ENCODE data around the gene PCSK6.

PCSK6 gene

DNA sequence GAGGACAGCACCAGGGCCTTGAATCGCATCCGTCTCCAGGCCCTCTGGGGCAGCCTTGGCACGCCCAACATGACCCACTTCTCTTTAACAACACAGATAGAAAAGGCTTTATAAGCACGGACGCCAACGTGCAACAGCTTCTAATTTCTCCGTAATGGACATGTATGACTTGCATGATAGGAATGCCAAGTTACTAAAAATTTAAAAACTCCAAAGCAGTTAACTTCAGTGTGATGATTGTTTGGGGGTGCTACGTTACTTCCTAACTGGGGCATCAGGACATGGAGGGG is 163.5 kb downstream of the PCSK6 start:
- H3K36me3 ChIP-seq (ENCODE audit: control insufficient read depth, insufficient read depth, low read length): no peaks in the 10 kb centered on the region
- no peak overlapping the region for H3K9ac ChIP-seq (ENCODE audit: low read depth, low read length)
- no peaks in the 10 kb centered on the region for H3K27me3 ChIP-seq (ENCODE audit: control insufficient read depth, insufficient read depth, low read length)
- H3K4me3 ChIP-seq (ENCODE audit: low read depth, low read length): no peak overlapping the region
- H3K4me1 ChIP-seq (ENCODE audit: control insufficient read depth, insufficient read depth, low read length): no peaks in the 10 kb centered on the region
- H3K27ac ChIP-seq (ENCODE audit: low read depth, low read length): no peak overlapping the region
- H3K9me3 ChIP-seq (ENCODE audit: control insufficient read depth, insufficient read depth, low read length): no peaks in the 10 kb centered on the region

DNA sequence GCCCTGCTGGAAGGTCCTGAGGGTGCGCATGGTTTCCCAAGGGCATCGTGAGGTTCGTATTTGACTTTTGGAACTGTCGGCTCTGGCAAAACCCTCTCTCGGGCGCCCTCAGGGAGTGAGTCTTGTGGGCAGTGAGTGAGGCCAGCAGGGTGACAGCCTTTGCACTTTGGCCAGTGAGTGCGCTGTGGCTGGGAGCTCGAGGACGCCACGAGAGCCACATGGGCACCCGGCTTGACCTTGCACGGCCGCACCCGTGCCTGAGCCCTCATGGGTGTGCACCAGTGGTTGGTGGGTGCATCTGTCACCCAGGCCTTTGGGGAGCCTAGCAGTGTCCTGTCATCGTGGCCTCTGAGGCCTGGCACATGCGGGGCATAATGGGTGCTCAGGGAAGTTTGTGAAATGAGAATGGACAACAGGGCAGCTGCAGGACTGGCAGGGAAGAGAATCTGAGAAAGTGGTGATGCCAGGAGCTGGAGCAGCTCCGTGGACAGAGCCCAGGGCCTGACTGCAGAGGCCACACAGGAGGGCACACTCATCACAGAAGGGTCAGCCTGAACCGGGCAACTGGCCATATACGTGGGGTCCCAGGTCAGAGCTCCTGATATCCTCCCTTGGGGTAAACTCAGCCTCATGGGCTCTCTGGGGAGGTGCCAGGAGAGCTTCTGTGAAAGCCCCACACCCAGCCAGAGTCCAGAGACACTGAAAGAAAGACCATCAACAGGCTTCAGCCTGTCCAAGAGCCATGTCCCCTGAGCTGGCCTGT is 164.1 kb downstream of the PCSK6 start:
- Histone ChIP-seq H3K9me3 (ENCODE audit: control insufficient read depth, insufficient read depth, low read length) (no peaks in the 10 kb centered on the region), H3K4me1 (ENCODE audit: control insufficient read depth, insufficient read depth, low read length) (no peaks in the 10 kb centered on the region), H3K27ac (ENCODE audit: low read depth, low read length) (no peak overlapping the region), H3K36me3 (ENCODE audit: control insufficient read depth, insufficient read depth, low read length) (no peaks in the 10 kb centered on the region), H3K27me3 (ENCODE audit: control insufficient read depth, insufficient read depth, low read length) (no peaks in the 10 kb centered on the region), H3K4me3 (ENCODE audit: low read depth, low read length) (no peak overlapping the region), H3K9ac (ENCODE audit: low read depth, low read length) (no peak overlapping the region)

DNA sequence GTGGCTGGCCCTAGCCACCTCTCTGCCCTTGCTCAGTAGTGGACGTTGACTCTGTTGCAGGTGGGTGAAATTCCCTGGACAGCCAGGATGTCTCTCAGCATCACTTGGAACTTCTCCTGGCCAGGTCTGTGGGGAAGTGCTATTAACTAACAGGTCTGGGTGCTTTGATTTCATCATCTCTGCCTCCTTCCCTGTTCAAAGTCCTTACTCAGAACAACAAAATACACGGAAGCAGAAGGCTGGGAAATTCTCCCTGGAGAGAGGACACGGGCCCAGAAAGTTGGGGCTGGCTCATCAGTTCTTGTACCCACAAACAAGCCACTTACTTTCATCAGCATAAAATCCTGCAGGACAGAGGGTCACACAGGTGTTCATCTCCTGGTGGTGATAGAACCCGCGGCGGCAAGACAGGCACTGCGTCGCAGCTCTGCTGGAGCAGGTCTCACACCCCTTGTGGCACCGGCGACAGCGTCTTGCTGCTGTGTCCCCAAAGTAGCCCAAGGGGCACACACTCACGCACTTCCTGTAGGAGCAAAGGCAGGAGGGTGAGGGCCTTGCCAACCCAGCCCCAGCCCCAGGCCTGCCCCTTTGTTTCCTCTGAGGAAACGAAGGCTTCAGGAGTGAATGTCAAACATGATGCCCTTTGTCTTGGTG is 164.9 kb downstream of the PCSK6 start:
- Histone ChIP-seq H3K27ac (ENCODE audit: low read depth, low read length) (no peak overlapping the region), H3K9me3 (ENCODE audit: control insufficient read depth, insufficient read depth, low read length) (no peaks in the 10 kb centered on the region), H3K36me3 (ENCODE audit: control insufficient read depth, insufficient read depth, low read length) (no peaks in the 10 kb centered on the region), H3K4me1 (ENCODE audit: control insufficient read depth, insufficient read depth, low read length) (no peaks in the 10 kb centered on the region), H3K4me3 (ENCODE audit: low read depth, low read length) (no peak overlapping the region), H3K27me3 (ENCODE audit: control insufficient read depth, insufficient read depth, low read length) (no peaks in the 10 kb centered on the region), H3K9ac (ENCODE audit: low read depth, low read length) (no peak overlapping the region)

DNA sequence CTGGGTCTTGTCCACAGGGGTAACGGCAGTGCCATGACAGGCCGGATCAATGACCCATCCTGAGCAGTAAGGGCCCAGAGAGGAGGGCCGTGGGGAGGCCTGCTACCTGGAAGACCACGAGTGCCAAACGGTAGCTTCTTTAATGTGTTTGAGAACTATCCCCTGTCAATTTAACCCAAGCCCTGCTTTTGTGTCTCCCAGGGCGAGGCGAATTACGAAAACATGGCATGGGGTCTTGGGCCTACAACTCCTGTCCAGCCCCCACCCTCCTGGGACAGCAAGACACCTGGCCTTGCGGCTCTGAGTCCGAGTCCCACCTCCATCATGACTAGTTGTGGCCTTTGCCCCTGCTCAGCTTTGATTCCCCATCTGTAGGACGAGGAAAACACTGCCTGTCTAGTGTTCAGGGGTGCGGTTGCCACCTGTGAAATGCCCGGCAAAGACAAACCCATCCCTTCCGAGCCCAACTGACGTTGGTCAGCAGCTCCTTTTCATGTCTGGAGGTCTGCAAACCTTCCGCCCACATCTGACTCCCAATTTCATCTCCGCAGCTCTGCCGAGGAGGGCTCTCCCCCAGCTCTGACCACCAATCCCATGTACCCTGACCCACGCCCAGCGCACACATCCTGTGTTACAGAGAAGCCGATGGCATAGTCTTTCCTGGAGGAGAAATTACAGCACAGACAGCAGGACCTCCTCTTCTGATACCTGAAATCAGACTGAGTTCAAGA is 165.5 kb downstream of the PCSK6 start:
- no peaks in the 10 kb centered on the region for H3K27me3 ChIP-seq (ENCODE audit: control insufficient read depth, insufficient read depth, low read length)
- no peak overlapping the region for H3K9ac ChIP-seq (ENCODE audit: low read depth, low read length)

DNA sequence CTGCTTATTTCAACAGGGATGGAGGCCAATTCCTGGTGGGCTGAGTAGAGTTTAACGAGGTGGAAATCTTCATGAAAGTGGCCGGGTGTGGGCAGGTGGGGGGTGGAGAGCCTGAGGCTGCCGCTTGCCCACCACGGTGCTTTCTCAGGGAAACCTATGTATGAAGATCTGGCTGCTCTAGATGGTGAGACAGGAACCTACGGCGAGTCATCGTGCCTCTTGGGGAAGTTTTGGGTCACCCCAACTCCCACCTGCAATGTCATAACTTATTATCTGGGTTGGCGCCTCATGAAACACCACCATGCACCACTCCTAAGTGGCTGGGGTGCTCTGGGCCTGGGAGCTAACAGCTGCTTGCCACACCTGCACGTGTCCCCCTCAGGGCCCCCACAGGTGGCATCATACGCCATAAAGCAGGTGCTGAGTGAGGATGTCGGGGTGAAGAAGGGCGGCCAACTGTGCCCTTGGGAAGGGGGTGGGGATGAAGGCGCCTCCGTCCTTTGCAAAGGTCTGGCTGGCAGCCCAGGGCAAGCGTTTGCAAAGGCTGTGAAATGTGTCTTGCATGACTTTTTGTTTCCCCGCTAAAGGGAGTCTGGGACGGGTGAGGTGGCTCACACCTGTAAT is 166.5 kb downstream of the PCSK6 start:
- Histone ChIP-seq H3K36me3 (ENCODE audit: control insufficient read depth, insufficient read depth, low read length) (no peaks in the 10 kb centered on the region), H3K9ac (ENCODE audit: low read depth, low read length) (no peak overlapping the region), H3K27ac (ENCODE audit: low read depth, low read length) (no peak overlapping the region), H3K4me1 (ENCODE audit: control insufficient read depth, insufficient read depth, low read length) (no peaks in the 10 kb centered on the region), H3K27me3 (ENCODE audit: control insufficient read depth, insufficient read depth, low read length) (no peaks in the 10 kb centered on the region), H3K4me3 (ENCODE audit: low read depth, low read length) (no peak overlapping the region), H3K9me3 (ENCODE audit: control insufficient read depth, insufficient read depth, low read length) (no peaks in the 10 kb centered on the region)

More for the DNA sequence above, 165.5 kb downstream of the PCSK6 start:
- Histone ChIP-seq H3K4me1 (ENCODE audit: control insufficient read depth, insufficient read depth, low read length) (no peaks in the 10 kb centered on the region), H3K9me3 (ENCODE audit: control insufficient read depth, insufficient read depth, low read length) (no peaks in the 10 kb centered on the region), H3K27ac (ENCODE audit: low read depth, low read length) (no peak overlapping the region), H3K36me3 (ENCODE audit: control insufficient read depth, insufficient read depth, low read length) (no peaks in the 10 kb centered on the region), H3K4me3 (ENCODE audit: low read depth, low read length) (no peak overlapping the region)

- no peaks in the 10 kb centered on the region for H3K27me3 ChIP-seq (ENCODE audit: control insufficient read depth, insufficient read depth, low read length)
- no peak overlapping the region for H3K9ac ChIP-seq (ENCODE audit: low read depth, low read length)
Observed at GRCh38 chr15:101322016-101322695, 167.4 kb downstream of the PCSK6 start.

GRCh38 chr15:101320501-101321052 is 168.9 kb downstream of the PCSK6 start:
- Histone ChIP-seq H3K9me3 (ENCODE audit: control insufficient read depth, insufficient read depth, low read length) (no peaks in the 10 kb centered on the region), H3K4me1 (ENCODE audit: control insufficient read depth, insufficient read depth, low read length) (no peaks in the 10 kb centered on the region), H3K27me3 (ENCODE audit: control insufficient read depth, insufficient read depth, low read length) (no peaks in the 10 kb centered on the region), H3K4me3 (ENCODE audit: low read depth, low read length) (no peak overlapping the region), H3K27ac (ENCODE audit: low read depth, low read length) (no peak overlapping the region), H3K9ac (ENCODE audit: low read depth, low read length) (no peak overlapping the region), H3K36me3 (ENCODE audit: control insufficient read depth, insufficient read depth, low read length) (no peaks in the 10 kb centered on the region)

More at GRCh38 chr15:101322016-101322695, 167.4 kb downstream of the PCSK6 start:
- H3K4me1 ChIP-seq (ENCODE audit: control insufficient read depth, insufficient read depth, low read length): no peaks in the 10 kb centered on the region
- H3K4me3 ChIP-seq (ENCODE audit: low read depth, low read length): no peak overlapping the region
- no peaks in the 10 kb centered on the region for H3K36me3 ChIP-seq (ENCODE audit: control insufficient read depth, insufficient read depth, low read length)
- H3K9me3 ChIP-seq (ENCODE audit: control insufficient read depth, insufficient read depth, low read length): no peaks in the 10 kb centered on the region
- no peak overlapping the region for H3K27ac ChIP-seq (ENCODE audit: low read depth, low read length)

- Histone ChIP-seq H3K27me3 (ENCODE audit: control insufficient read depth, insufficient read depth, low read length) (no peaks in the 10 kb centered on the region), H3K4me3 (ENCODE audit: low read depth, low read length) (no peak overlapping the region), H3K36me3 (ENCODE audit: control insufficient read depth, insufficient read depth, low read length) (no peaks in the 10 kb centered on the region), H3K9me3 (ENCODE audit: control insufficient read depth, insufficient read depth, low read length) (no peaks in the 10 kb centered on the region), H3K27ac (ENCODE audit: low read depth, low read length) (no peak overlapping the region), H3K4me1 (ENCODE audit: control insufficient read depth, insufficient read depth, low read length) (no peaks in the 10 kb centered on the region), H3K9ac (ENCODE audit: low read depth, low read length) (no peak overlapping the region)
Observed at GRCh38 chr15:101318839-101319238, 170.7 kb downstream of the PCSK6 start.

DNA sequence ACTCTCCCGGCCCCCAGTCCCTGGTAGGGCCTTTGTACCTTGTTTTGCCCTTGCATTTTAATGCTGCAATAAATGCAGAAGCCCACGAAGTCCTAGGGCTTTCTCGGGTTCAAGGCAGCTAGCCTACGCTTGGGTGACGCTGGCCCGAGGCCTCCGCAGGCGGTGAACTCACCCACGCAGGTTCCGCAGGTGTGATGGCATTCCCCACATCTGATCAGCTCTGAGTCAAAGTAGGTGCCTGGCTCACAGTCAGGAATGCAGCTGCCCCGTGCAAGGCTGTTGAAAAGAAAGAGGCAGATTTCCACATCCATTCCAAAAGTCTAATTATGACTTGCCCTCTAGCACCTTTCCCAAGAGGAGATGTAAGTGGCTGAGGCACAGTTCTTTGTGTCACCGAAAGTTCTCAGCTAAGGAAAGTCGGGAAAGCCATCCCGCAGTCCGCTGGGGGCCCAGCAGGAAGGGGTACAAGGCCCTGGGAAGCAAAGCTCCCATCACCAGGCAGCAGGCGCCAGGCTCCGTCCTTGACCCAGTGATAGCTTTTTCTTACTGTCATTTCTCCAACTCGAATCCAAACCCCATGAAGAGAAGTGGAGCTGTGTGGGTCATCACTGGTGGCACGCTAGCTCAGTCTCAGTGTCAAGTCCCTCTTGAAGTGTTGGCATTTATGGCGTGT is 171.2 kb downstream of the PCSK6 start:
- Histone ChIP-seq H3K9ac (ENCODE audit: low read depth, low read length) (no peak overlapping the region), H3K9me3 (ENCODE audit: control insufficient read depth, insufficient read depth, low read length) (no peaks in the 10 kb centered on the region), H3K27me3 (ENCODE audit: control insufficient read depth, insufficient read depth, low read length) (no peaks in the 10 kb centered on the region), H3K36me3 (ENCODE audit: control insufficient read depth, insufficient read depth, low read length) (no peaks in the 10 kb centered on the region), H3K27ac (ENCODE audit: low read depth, low read length) (no peak overlapping the region), H3K4me1 (ENCODE audit: control insufficient read depth, insufficient read depth, low read length) (no peaks in the 10 kb centered on the region), H3K4me3 (ENCODE audit: low read depth, low read length) (no peak overlapping the region)

- Histone ChIP-seq H3K9ac (ENCODE audit: low read depth, low read length) (no peak overlapping the region), H3K27ac (ENCODE audit: low read depth, low read length) (no peak overlapping the region), H3K9me3 (ENCODE audit: control insufficient read depth, insufficient read depth, low read length) (no peaks in the 10 kb centered on the region), H3K36me3 (ENCODE audit: control insufficient read depth, insufficient read depth, low read length) (no peaks in the 10 kb centered on the region), H3K4me1 (ENCODE audit: control insufficient read depth, insufficient read depth, low read length) (no peaks in the 10 kb centered on the region), H3K27me3 (ENCODE audit: control insufficient read depth, insufficient read depth, low read length) (no peaks in the 10 kb centered on the region), H3K4me3 (ENCODE audit: low read depth, low read length) (no peak overlapping the region)
Observed at GRCh38 chr15:101317336-101317872, 172.1 kb downstream of the PCSK6 start.

Measured in HUES48 (cell line).